OCI-LY7 (cell line): ENCODE results near the gene UBA5. TPM values are rescaled to one million over a fixed set of nuclear protein-coding genes. Genes with fewer than 3 reads are reported as not detected.

Experiments
- BruUV-seq: library from RNA; stranded (reverse); fragments of 400-500 nt; replicated peaks from 2 replicates; lab custom pipeline; 2021; lab: Mats Ljungman, UMichigan
- CTCF ChIA-PET: fragments of 300-600 bp; sonication (Branson Sonifier 250); formaldehyde crosslinking; loops from one replicate; lab custom pipeline; 2022; ENCODE audit warnings: antibody characterized with exemption; ENCODE audit not compliant: unreplicated experiment; lab: Charles Lee
- POLR2A ChIA-PET: fragments of 300-600 bp; sonication (Branson Sonifier 250); formaldehyde crosslinking; loops from one replicate; lab custom pipeline; 2022; ENCODE audit warnings: antibody characterized with exemption; lab: Charles Lee
- DNase-seq: peaks from one replicate; pipeline ENCODE4 v3.0.0-alpha.2; 2015; ENCODE audit warnings: low spot score
- H2AFZ ChIP-seq: fragments of 200-600 bp; sonication (generic), shearing (Covaris generic); 2 replicates; pipeline ENCODE4 v1.6.1; 2014; ENCODE audit warnings: mild to moderate bottlenecking, antibody characterized with exemption, low read length, moderate library complexity
- H3K27ac ChIP-seq: fragments of 200-600 bp; sonication (generic); 2 replicates; pipeline ENCODE4 v1.5.1; 2014; ENCODE audit warnings: mixed run types, low read depth, mild to moderate bottlenecking, moderate library complexity, low read length, inconsistent platforms; ENCODE audit not compliant: poor library complexity, severe bottlenecking
- H3K36me3 ChIP-seq: fragments of 200-600 bp; sonication (generic); 2 replicates; pipeline ENCODE4 v1.6.1; 2014; ENCODE audit warnings: mild to moderate bottlenecking, antibody characterized with exemption, low read length, moderate library complexity, mixed read lengths; ENCODE audit not compliant: insufficient read depth
- H3K4me1 ChIP-seq: fragments of 200-600 bp; sonication (generic); 2 replicates; pipeline ENCODE4 v1.5.1; 2014; ENCODE audit warnings: mild to moderate bottlenecking, low read length; ENCODE audit not compliant: insufficient read depth, poor library complexity, severe bottlenecking
- H3K4me2 ChIP-seq: fragments of 200-600 bp; sonication (generic); 2 replicates; pipeline ENCODE4 v1.6.1; 2014; ENCODE audit warnings: mild to moderate bottlenecking, low read length
- H3K4me3 ChIP-seq: fragments of 200-600 bp; sonication (generic); 2 replicates; pipeline ENCODE4 v1.5.1; 2014; ENCODE audit warnings: mild to moderate bottlenecking, low read depth, low read length; ENCODE audit not compliant: poor library complexity, severe bottlenecking
- H3K79me2 ChIP-seq: fragments of 200-600 bp; sonication (generic); 2 replicates; pipeline ENCODE4 v1.6.1; 2016; ENCODE audit warnings: low read depth, mild to moderate bottlenecking, low read length, moderate library complexity, mixed read lengths; ENCODE audit not compliant: insufficient read depth
- H3K9me2 ChIP-seq: fragments of 200-600 bp; sonication (generic); 2 replicates; pipeline ENCODE4 v1.6.1; 2016; ENCODE audit warnings: mild to moderate bottlenecking, low read length, mixed read lengths; ENCODE audit not compliant: insufficient read depth
- H3K9me3 ChIP-seq: fragments of 200-600 bp; sonication (generic); 2 replicates; pipeline ENCODE4 v1.6.1; 2014; ENCODE audit warnings: mild to moderate bottlenecking, mixed run types, low read length, mixed read lengths
- H4K20me1 ChIP-seq: fragments of 200-600 bp; sonication (generic); 2 replicates; pipeline ENCODE4 v1.6.1; 2014; ENCODE audit warnings: mild to moderate bottlenecking, antibody characterized with exemption, low read length, moderate library complexity, mixed read lengths; ENCODE audit not compliant: insufficient read depth
- EZH2phosphoT487 ChIP-seq: fragments of 200-600 bp; sonication (generic); IDR thresholded peaks from 2 replicates; pipeline ENCODE4 v1.6.1; 2018; ENCODE audit warnings: low read depth, borderline replicate concordance, mild to moderate bottlenecking, mixed run types, antibody characterized with exemption, low read length, moderate library complexity, mixed read lengths
- intact Hi-C: fragments of 100-400 bp; cut with micrococcal nuclease; formaldehyde crosslinking; loops from one replicate; pipeline ENCODE4 v1.10.0; 2022; ENCODE audit not compliant: unreplicated experiment
- total RNA-seq, 2 experiments: library from RNA; depleted of rRNA in 1 of 2; stranded (reverse); fragments of >200 nt in 1 of 2; shearing (Covaris generic) in 1 of 2; gene quantifications; 2 replicates each; pipeline ENCODE4 v1.2.3, GENCODE V29; 2014 to 2022
- TF ChIP-seq, protein P1 (sequence below): fragments of 200-600 bp; sonication (generic); conservative IDR thresholded peaks from 2 replicates; pipeline ENCODE4 v1.5.1; 2014; ENCODE audit warnings: mild to moderate bottlenecking, antibody characterized with exemption, low read length, moderate library complexity, mixed read lengths

UBA5 gene
- total RNA-seq, 2 experiments from 2014 or later, result 45.2 to 47.5 TPM

DNA sequence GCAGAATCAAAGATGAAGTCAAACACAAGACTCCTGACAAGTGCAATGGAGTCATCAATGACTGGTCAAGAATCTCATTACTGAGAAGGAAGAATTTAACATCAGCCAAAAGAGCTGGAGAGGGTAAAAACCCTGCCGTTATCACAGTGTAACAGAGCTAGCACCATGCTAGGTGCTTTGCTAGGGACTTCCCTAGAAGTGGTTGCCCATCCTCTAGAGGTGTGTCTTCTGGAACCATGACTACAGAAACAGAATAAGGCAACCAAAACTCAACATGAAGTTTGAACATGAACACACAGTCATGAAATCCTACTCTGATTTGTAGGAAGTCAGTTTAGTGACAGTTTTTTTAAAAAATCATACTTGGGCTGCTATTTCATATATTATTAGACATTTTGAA, 10.0 kb upstream of the UBA5 start:
- Histone ChIP-seq H3K9me2 (no peaks in the 10 kb centered on the region), H3K4me1 (no peaks in the 10 kb centered on the region), H4K20me1 (0 out of 2 replicates have a peak, but pooled peaks cover under 1% of the 10 kb centered on the region), H2AFZ (no peak overlapping the region), H3K9me3 (no peaks in the 10 kb centered on the region), H3K4me3 (no peak overlapping the region), H3K79me2 (no peaks in the 10 kb centered on the region), H3K27ac (no peak overlapping the region), H3K4me2 (no peak overlapping the region), H3K36me3 (no peaks in the 10 kb centered on the region)
- BruUV-seq, result no TSS peak
- POLR2A ChIA-PET, result interaction anchor here (0.6 kb wide), 1 partner anchor 27 kb away, joined by 3 read pairs; no protein-coding TSS in a partner anchor
- intact Hi-C loops, result no loop called here
- TF ChIP-seq, protein P1, sequence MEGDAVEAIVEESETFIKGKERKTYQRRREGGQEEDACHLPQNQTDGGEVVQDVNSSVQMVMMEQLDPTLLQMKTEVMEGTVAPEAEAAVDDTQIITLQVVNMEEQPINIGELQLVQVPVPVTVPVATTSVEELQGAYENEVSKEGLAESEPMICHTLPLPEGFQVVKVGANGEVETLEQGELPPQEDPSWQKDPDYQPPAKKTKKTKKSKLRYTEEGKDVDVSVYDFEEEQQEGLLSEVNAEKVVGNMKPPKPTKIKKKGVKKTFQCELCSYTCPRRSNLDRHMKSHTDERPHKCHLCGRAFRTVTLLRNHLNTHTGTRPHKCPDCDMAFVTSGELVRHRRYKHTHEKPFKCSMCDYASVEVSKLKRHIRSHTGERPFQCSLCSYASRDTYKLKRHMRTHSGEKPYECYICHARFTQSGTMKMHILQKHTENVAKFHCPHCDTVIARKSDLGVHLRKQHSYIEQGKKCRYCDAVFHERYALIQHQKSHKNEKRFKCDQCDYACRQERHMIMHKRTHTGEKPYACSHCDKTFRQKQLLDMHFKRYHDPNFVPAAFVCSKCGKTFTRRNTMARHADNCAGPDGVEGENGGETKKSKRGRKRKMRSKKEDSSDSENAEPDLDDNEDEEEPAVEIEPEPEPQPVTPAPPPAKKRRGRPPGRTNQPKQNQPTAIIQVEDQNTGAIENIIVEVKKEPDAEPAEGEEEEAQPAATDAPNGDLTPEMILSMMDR, result no peak
- TF ChIP-seq EZH2phosphoT487, result no peak
- DNase-seq, result no peak
- CTCF ChIA-PET, result no interaction called here

DNA sequence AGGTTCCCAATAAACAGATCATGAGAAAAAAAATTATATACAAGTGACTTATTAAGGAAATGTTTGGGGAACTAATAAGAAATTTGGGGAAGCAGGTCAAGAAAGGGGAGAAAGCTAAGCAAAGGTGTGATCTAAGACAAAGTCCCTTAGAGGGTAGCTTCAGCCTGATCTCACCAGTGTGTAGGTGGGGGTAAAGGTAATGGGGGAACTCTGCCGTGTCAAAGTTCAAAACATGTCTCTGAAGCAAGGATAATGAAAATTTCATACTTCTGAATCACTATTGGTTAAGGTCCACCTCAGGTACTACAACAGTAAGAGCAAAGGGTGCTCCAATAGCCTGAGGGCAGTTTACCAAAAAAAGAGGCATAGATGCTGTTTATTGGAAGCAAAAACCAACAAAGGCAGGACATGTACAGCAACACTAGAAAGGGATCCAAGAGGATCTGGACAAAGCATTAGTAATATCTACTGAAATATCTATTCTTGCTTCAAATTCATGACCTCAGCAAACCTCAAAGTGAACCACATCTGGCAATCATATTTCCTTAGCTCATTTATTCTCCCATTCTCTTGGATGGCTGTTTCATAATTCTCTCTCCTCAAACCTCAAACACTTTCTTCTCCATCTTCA, 7.4 kb upstream of the UBA5 start:
- Histone ChIP-seq H3K4me3 (no peak overlapping the region), H3K36me3 (no peaks in the 10 kb centered on the region), H3K4me1 (no peaks in the 10 kb centered on the region), H3K9me2 (no peaks in the 10 kb centered on the region), H3K9me3 (no peaks in the 10 kb centered on the region), H3K79me2 (peaks cover 10% of the 10 kb centered on the region; the same call in 1 of the 2 replicates), H2AFZ (no peak overlapping the region), H3K27ac (no peak overlapping the region), H3K4me2 (no peak overlapping the region), H4K20me1 (no peaks in the 10 kb centered on the region)
- no peak for DNase-seq
- ChIA-PET POLR2A (interaction anchor here (0.7 to 2.2 kb wide), 5 partner anchors 9 to 99 kb away, joined by 3 to 7 read pairs (median 5); no protein-coding TSS in a partner anchor), CTCF (no interaction called here)
- BruUV-seq, result no TSS peak
- TF ChIP-seq, protein P1, result no peak
- TF ChIP-seq EZH2phosphoT487, result no peak
- intact Hi-C loops, result no loop called here

DNA sequence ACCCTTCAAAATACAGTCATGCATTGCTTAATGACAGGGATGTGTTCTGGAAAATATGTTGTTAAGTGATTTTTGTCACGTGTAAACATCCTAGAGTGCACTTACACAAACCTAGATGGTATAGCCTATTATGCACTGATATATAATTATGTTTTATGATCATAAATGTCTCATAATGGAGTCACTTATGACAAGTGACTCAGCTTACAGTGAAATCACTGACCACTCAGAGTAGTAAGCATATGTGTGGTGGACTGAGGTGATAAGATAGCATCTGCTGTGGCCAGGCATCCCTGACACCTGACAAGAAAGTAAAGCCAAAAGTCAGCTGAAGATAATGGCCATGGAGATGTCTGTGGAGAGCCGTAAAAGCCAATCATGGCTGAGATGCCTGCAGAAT, 5.9 kb upstream of the UBA5 start:
- no peak overlapping the region for H3K27ac ChIP-seq
- H3K9me3 ChIP-seq, result no peaks in the 10 kb centered on the region
- BruUV-seq, result no TSS peak
- DNase-seq, result no peak
- TF ChIP-seq, protein P1, result no peak
- no peak for TF ChIP-seq EZH2phosphoT487
- H2AFZ ChIP-seq, result no peak overlapping the region
- H3K79me2 ChIP-seq, result peaks cover 22% of the 10 kb centered on the region; the same call in 1 of the 2 replicates
- H4K20me1 ChIP-seq, result no peaks in the 10 kb centered on the region
- peaks cover 13% of the 10 kb centered on the region for H3K4me1 ChIP-seq
- H3K9me2 ChIP-seq, result no peaks in the 10 kb centered on the region
- H3K4me2 ChIP-seq, result no peak overlapping the region
- CTCF ChIA-PET, result no interaction called here
- H3K4me3 ChIP-seq, result no peak overlapping the region
- intact Hi-C loops, result no loop called here
- POLR2A ChIA-PET, result interaction anchor here (0.6 kb wide), 1 partner anchor 9 kb away, joined by 3 read pairs; no protein-coding TSS in a partner anchor
- no peaks in the 10 kb centered on the region for H3K36me3 ChIP-seq
